ENCODE results near the gene ZBED6.

Gene ZBED6

DNA sequence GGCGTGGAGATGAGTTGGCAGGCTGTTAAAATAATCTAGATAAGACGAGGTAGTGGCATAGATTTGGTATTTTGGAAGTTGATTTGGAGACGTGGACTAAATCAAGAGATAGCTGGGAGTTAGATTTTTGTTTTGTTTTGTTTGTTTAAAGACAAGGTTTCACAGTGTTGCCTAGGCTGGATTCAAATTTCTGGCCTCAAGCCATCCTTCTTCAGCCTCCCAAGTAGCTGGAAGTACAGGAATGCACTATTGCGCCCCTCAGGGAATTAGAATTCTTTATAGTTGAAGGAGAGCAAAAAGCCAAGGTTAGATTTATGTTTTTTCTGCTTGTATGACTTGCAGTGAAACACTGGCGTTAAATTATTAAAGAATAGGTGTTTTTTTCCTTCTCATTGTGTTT lies 43.7 kb downstream of the ZBED6 start:
- DNase-seq (ENCODE audit: low read depth in 2 of 2, low spot score in 1 of 2): no peak

GRCh38 chr1:203840208-203840808 lies 44.9 kb downstream of the ZBED6 start:
- DNase-seq (ENCODE audit: low read depth in 2 of 2, low spot score in 1 of 2): no peak

GRCh38 chr1:203842559-203842876 lies 47.1 kb downstream of the ZBED6 start:
- no peak for DNase-seq (ENCODE audit: low read depth in 2 of 2, low spot score in 1 of 2)

DNA sequence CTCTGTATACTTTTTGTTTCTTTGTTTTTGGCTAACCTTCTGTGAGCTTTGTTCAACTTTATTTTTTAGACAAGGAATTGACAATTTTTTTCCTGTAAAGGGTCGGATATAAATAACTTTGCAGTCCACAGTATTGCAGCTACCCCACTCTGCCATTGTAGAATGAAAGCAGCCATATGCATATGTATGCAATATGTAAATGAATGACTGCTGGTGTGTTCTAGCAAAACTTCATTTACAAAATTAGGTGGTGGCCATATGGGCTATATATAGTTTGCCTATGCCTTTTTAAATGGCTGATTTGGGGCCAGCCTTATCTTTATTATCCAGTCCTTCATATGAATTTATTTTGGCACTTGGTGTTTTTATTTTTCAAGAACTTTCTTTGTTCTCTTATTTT lies 48.0 kb downstream of the ZBED6 start:
- no peak for DNase-seq (ENCODE audit: low read depth in 2 of 2, low spot score in 1 of 2)
